ENCODE data around the gene MICAL2.

MICAL2 gene

GRCh38 chr11:12098601-12099000 is 11.8 kb upstream of the MICAL2 start:
- DNase-seq (ENCODE audit: low read depth): no peak

GRCh38 chr11:12099132-12099873 is 11.1 kb upstream of the MICAL2 start:
- no peak for DNase-seq (ENCODE audit: low read depth)

- no peak for DNase-seq (ENCODE audit: low read depth)
These were observed 10.0 kb upstream of the MICAL2 start for GRCh38 chr11:12100429-12100828.

- no peak for DNase-seq (ENCODE audit: low read depth)
These were observed 9.5 kb upstream of the MICAL2 start for GRCh38 chr11:12100841-12101242.

- no peak for DNase-seq (ENCODE audit: low read depth)
These were observed 9.1 kb upstream of the MICAL2 start for GRCh38 chr11:12101318-12101717.

- no peak for DNase-seq (ENCODE audit: low read depth)
These were observed 7.6 kb upstream of the MICAL2 start for GRCh38 chr11:12102588-12103410.

GRCh38 chr11:12103411-12104225 is 6.8 kb upstream of the MICAL2 start:
- no peak for DNase-seq (ENCODE audit: low read depth)

GRCh38 chr11:12105471-12105870 is 4.9 kb upstream of the MICAL2 start:
- no peak for DNase-seq (ENCODE audit: low read depth)

- DNase-seq (ENCODE audit: low read depth): no peak
These were observed 4.3 kb upstream of the MICAL2 start for GRCh38 chr11:12106101-12106500.

- no peak for DNase-seq (ENCODE audit: low read depth)
These were observed 3.9 kb upstream of the MICAL2 start for GRCh38 chr11:12106501-12106900.

- DNase-seq (ENCODE audit: low read depth): no peak
These were observed 1.4 kb upstream of the MICAL2 start for GRCh38 chr11:12108875-12109453.

GRCh38 chr11:12109591-12110196 is 696 bp upstream of the MICAL2 start:
- no peak for DNase-seq (ENCODE audit: low read depth)

- no peak for DNase-seq (ENCODE audit: low read depth)
These were observed 541 bp downstream of the MICAL2 start for GRCh38 chr11:12110714-12111548.

- no peak for DNase-seq (ENCODE audit: low read depth)
These were observed 1.4 kb downstream of the MICAL2 start for GRCh38 chr11:12111549-12112520.

GRCh38 chr11:12112750-12113149 is 2.4 kb downstream of the MICAL2 start:
- no peak for DNase-seq (ENCODE audit: low read depth)

- DNase-seq (ENCODE audit: low read depth): peak; percentile 61
These were observed 2.9 kb downstream of the MICAL2 start for GRCh38 chr11:12113294-12113693.

- peak; percentile 82 for DNase-seq (ENCODE audit: low read depth)
These were observed 4.0 kb downstream of the MICAL2 start for GRCh38 chr11:12114193-12115033.

- DNase-seq (ENCODE audit: low read depth): no peak
These were observed 6.1 kb downstream of the MICAL2 start for GRCh38 chr11:12116425-12117032.

All from amniotic epithelial cell (primary cell).